Upper lobe of left lung (tissue), 6 donors: Measurements from ENCODE around the gene RYR3. TPM values are rescaled to one million over a fixed set of nuclear protein-coding genes. Genes with fewer than 3 reads are reported as not detected.

Experiments used
- ATAC-seq, 2 donors: fragments of 200-7000 bp; cut with Tn5 transposase; one replicate each; pipeline ENCODE4 v1.9.1; 2022; ENCODE audit warnings: mild to moderate bottlenecking in 2 of 2, moderate library complexity in 2 of 2; ENCODE audit not compliant: low FRiP score in 2 of 2
- DNase-seq, 2 donors: peaks; one replicate each; pipeline ENCODE4 v3.0.0-alpha.2; 2019 to 2020
- H3K27ac ChIP-seq, 4 donors: fragments of 200-600 bp; sonication (generic); one replicate each; pipeline ENCODE4 v1.5.1; 2016 to 2019
- H3K27me3 ChIP-seq, 4 donors: fragments of 200-600 bp; sonication (generic); one replicate each; pipeline ENCODE4 v1.5.1; 2017 to 2019
- H3K36me3 ChIP-seq, 4 donors: fragments of 200-600 bp; sonication (generic); one replicate each; pipeline ENCODE4 v1.5.1; 2016 to 2019
- H3K4me1 ChIP-seq, 4 donors: fragments of 200-600 bp; sonication (generic); one replicate each; pipeline ENCODE4 v1.5.1; 2018 to 2019
- H3K4me3 ChIP-seq, 4 donors: fragments of 200-600 bp; sonication (generic); one replicate each; pipeline ENCODE4 v1.5.1; 2017 to 2019; ENCODE audit warnings: mild to moderate bottlenecking in 2 of 4, moderate library complexity in 1 of 4
- H3K9me3 ChIP-seq, 4 donors: fragments of 200-600 bp; sonication (generic); one replicate each; pipeline ENCODE4 v1.5.1; 2018 to 2019
- CTCF ChIP-seq, 6 experiments: fragments of 450-650 bp in 4 of 6; fragments of 200-600 bp in 2 of 6; sonication (generic) in 2 of 6; IDR thresholded peaks; one replicate each; pipeline ENCODE4 v1.5.1; 2016 to 2019; ENCODE audit warnings: antibody characterized with exemption in 6 of 6
- EP300 ChIP-seq, 4 donors: sonication (generic); formaldehyde crosslinking; IDR thresholded peaks; one replicate each; pipeline ENCODE4 v1.5.1; 2017; ENCODE audit warnings: antibody characterized with exemption in 4 of 4, control low read depth in 2 of 4
- POLR2A ChIP-seq, 4 donors: fragments of 450-650 bp; IDR thresholded peaks; one replicate each; pipeline ENCODE4 v1.5.1; 2016 to 2017; ENCODE audit warnings: antibody characterized with exemption in 4 of 4, mild to moderate bottlenecking in 2 of 4
- POLR2AphosphoS5 ChIP-seq, 2 donors: sonication (generic); formaldehyde crosslinking; IDR thresholded peaks; one replicate each; pipeline ENCODE4 v1.5.1; 2017; ENCODE audit warnings: antibody characterized with exemption in 2 of 2
- WGBS, 2 donors: methylation state at CpG; one replicate each; pipeline ENCODE4 v1.1.5; 2017 to 2018; 5-methylcytosine and 5-hydroxymethylcytosine counted together
- total RNA-seq, 6 donors: library from RNA; depleted of rRNA in 4 of 6; stranded (reverse); fragments of >200 nt in 4 of 6; gene quantifications; one replicate each; pipeline versions ENCODE4 v1.1.0 to v1.2.1, GENCODE V29; 2016 to 2021
- donor health status: DM: no; HTN: no; CAD: no; lungs with moderate emphysema.
- donor health status: DM: no; HTN: yes; CAD: no; lungs with severe emphysema.

Gene RYR3
- total RNA-seq, 6 donors from 2014 or later, result under 0.01 to 0.34 (median 0.15) TPM

DNA sequence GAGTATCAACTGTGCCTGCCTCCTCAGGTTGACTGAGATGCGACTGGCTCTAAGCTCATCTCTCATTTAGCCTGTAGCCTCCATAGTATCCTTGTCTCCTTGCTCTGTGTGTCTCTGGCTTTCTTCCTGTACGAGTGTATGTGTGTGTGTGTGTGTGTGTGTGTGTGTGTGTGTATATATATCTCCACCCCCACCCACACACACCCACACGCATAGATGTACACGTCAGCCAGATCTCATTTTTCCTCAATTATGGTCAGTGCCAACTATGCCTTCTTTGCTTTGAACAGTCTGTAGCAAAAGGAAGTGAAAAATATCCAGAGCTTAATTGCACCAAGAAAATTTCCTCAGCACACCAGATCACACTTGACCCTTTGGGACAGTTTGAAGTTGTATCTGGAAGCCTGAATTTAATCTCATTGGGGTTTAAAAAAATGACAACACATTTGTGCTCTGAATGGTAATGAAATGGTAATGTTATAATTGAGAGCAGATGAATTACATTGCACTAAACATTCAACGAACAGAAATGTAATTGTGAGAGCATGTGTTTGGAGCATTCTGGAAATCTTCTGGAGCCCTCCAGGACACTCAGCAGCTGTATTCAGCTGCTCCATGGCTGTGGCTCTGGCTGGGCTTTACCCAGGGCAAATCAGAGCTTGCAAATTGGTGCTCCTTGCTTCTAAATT, 63.6 kb downstream of the RYR3 start:
- no peaks in the 10 kb centered on the region for H3K9me3 ChIP-seq
- ATAC-seq, result no peak
- TF ChIP-seq POLR2AphosphoS5 (IDR thresholded peaks at IDR 0.05) (no peak), CTCF (IDR thresholded peaks at IDR 0.05) (no peak), EP300 (IDR thresholded peaks at IDR 0.05) (no peak), POLR2A (IDR thresholded peaks at IDR 0.05) (no peak)
- H3K27ac ChIP-seq, result no peak overlapping the region
- WGBS, 2 donors, result 56 to 61% methylated on average over 5 of the region's 5 CpGs
- H3K4me1 ChIP-seq, result peaks cover 0 to 3% (median 0%) of the 10 kb centered on the region in 4 donors
- H3K4me3 ChIP-seq, result no peak overlapping the region
- DNase-seq, result no peak
- H3K27me3 ChIP-seq, result no peaks in the 10 kb centered on the region
- H3K36me3 ChIP-seq, result no peaks in the 10 kb centered on the region

DNA sequence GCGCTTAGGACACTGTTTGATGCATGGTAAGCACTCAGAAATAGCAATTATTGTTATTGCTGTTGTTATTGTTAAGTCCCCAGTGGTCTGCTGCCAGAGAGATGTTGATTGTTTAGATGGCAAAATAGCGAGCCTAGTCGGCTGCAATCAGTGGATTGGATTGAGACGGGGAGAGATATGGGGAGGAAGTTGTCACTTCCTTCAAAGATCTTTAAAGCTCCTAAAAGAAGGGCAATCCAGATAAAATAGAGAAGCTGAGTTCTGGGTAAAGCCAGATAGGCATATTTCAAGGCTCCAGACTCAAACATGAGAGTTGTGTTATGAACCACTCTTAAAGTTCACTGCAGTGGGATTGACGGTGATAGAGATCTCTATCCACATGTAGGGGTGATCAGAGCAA, 64.5 kb downstream of the RYR3 start:
- TF ChIP-seq EP300 (IDR thresholded peaks at IDR 0.05), result no peak
- TF ChIP-seq CTCF (IDR thresholded peaks at IDR 0.05), result no peak
- no peak for TF ChIP-seq POLR2AphosphoS5 (IDR thresholded peaks at IDR 0.05)
- TF ChIP-seq POLR2A (IDR thresholded peaks at IDR 0.05), result no peak
- Histone ChIP-seq H3K27ac (no peak overlapping the region), H3K36me3 (no peaks in the 10 kb centered on the region), H3K9me3 (no peaks in the 10 kb centered on the region), H3K4me1 (peaks cover 0 to 2% (median 0%) of the 10 kb centered on the region in 4 donors), H3K4me3 (no peak overlapping the region), H3K27me3 (no peaks in the 10 kb centered on the region)
- DNase-seq (no peak), ATAC-seq (no peak)
- 47 to 48% methylated on average over 5 of the region's 5 CpGs for WGBS, 2 donors

DNA sequence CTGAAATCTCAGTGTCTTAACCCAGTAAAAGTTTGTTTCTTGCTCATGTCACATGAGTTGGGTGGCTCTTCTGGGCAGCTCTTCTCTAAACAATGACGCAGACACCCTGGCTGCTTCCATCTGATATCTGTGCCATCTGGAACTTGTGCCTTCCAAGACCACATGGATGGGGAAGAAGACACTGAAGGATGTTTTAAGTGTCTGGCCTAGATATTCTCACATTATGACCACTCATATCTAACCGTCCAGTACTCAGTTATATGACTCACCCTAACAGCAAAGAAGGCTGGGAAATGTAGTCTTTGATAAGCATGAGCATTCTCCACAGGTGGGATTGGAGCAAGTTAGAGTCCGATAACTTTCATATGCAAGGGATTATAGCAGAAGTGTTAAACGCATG, 66.4 kb downstream of the RYR3 start:
- ATAC-seq (no peak), DNase-seq (no peak)
- Histone ChIP-seq H3K4me3 (no peak overlapping the region), H3K27me3 (no peaks in the 10 kb centered on the region), H3K4me1 (no peaks in the 10 kb centered on the region), H3K36me3 (no peaks in the 10 kb centered on the region), H3K9me3 (no peaks in the 10 kb centered on the region), H3K27ac (no peak overlapping the region)
- WGBS, 2 donors, result 85 to 92% methylated on average over 4 of the region's 4 CpGs
- TF ChIP-seq POLR2AphosphoS5 (IDR thresholded peaks at IDR 0.05) (no peak), POLR2A (IDR thresholded peaks at IDR 0.05) (no peak), EP300 (IDR thresholded peaks at IDR 0.05) (no peak), CTCF (IDR thresholded peaks at IDR 0.05) (no peak)

GRCh38 chr15:33378866-33379480, 68.2 kb downstream of the RYR3 start:
- DNase-seq (no peak), ATAC-seq (no peak)
- no peak for TF ChIP-seq EP300 (IDR thresholded peaks at IDR 0.05)
- TF ChIP-seq CTCF (IDR thresholded peaks at IDR 0.05), result no peak
- no peak for TF ChIP-seq POLR2AphosphoS5 (IDR thresholded peaks at IDR 0.05)
- TF ChIP-seq POLR2A (IDR thresholded peaks at IDR 0.05), result no peak
- 73 to 85% methylated on average over 2 of the region's 2 CpGs for WGBS, 2 donors
- H3K4me1 ChIP-seq, result no peaks in the 10 kb centered on the region
- no peaks in the 10 kb centered on the region for H3K27me3 ChIP-seq
- no peak overlapping the region for H3K27ac ChIP-seq
- no peaks in the 10 kb centered on the region for H3K36me3 ChIP-seq
- H3K4me3 ChIP-seq, result no peak overlapping the region
- H3K9me3 ChIP-seq, result no peaks in the 10 kb centered on the region

- DNase-seq (no peak), ATAC-seq (no peak)
- H3K9me3 ChIP-seq, result no peaks in the 10 kb centered on the region
- no peak overlapping the region for H3K4me3 ChIP-seq
- no peak for TF ChIP-seq POLR2AphosphoS5 (IDR thresholded peaks at IDR 0.05)
- TF ChIP-seq EP300 (IDR thresholded peaks at IDR 0.05), result no peak
- TF ChIP-seq CTCF (IDR thresholded peaks at IDR 0.05), result no peak
- TF ChIP-seq POLR2A (IDR thresholded peaks at IDR 0.05), result no peak
- 91 to 92% methylated on average over 8 of the region's 8 CpGs for WGBS, 2 donors
- H3K27ac ChIP-seq, result no peak overlapping the region
- H3K27me3 ChIP-seq, result no peaks in the 10 kb centered on the region
- H3K36me3 ChIP-seq, result no peaks in the 10 kb centered on the region
- no peaks in the 10 kb centered on the region for H3K4me1 ChIP-seq
Observed at GRCh38 chr15:33380406-33380805, 69.6 kb downstream of the RYR3 start.
